Measurements from ENCODE around the gene BMP2K.

- no peak for TF ChIP-seq CTCF (conservative IDR thresholded peaks at IDR 0.05 in 1 of 2, IDR thresholded peaks at IDR 0.05 in 1 of 2; ENCODE audit: low read depth in 1 of 2, low read length in 2 of 2)
- TF ChIP-seq EZH2 (IDR thresholded peaks at IDR 0.05; ENCODE audit: low read length, missing control alignments): no peak
Measured at GRCh38 chr4:78767350-78767749, 8.8 kb upstream of the BMP2K start.
